ENCODE measurements around the gene KRTAP5-3.

KRTAP5-3 gene

GRCh38 chr11:1563697-1564534 is 44.3 kb downstream of the KRTAP5-3 start:
- DNase-seq (ENCODE audit: low spot score), result no peak

GRCh38 chr11:1563149-1563638 is 45.1 kb downstream of the KRTAP5-3 start:
- no peak for DNase-seq (ENCODE audit: low spot score)

GRCh38 chr11:1562469-1563148 is 45.7 kb downstream of the KRTAP5-3 start:
- no peak for DNase-seq (ENCODE audit: low spot score)

- no peak for DNase-seq (ENCODE audit: low spot score)
Observed at GRCh38 chr11:1561955-1562354, 46.3 kb downstream of the KRTAP5-3 start.

GRCh38 chr11:1561266-1561665 is 47.0 kb downstream of the KRTAP5-3 start:
- DNase-seq (ENCODE audit: low spot score), result no peak

GRCh38 chr11:1560649-1561251 is 47.5 kb downstream of the KRTAP5-3 start:
- no peak for DNase-seq (ENCODE audit: low spot score)

- no peak for DNase-seq (ENCODE audit: low spot score)
Observed at GRCh38 chr11:1560002-1560648, 48.1 kb downstream of the KRTAP5-3 start.

GRCh38 chr11:1559111-1559951 is 48.9 kb downstream of the KRTAP5-3 start:
- DNase-seq (ENCODE audit: low spot score), result no peak

- DNase-seq (ENCODE audit: low spot score), result no peak
Observed at GRCh38 chr11:1558775-1559110, 49.5 kb downstream of the KRTAP5-3 start.

- no peak for DNase-seq (ENCODE audit: low spot score)
Observed at GRCh38 chr11:1557904-1558774, 50.1 kb downstream of the KRTAP5-3 start.

Measured in CD4-positive, alpha-beta T cell treated with Interleukin-2 at 100 ng/mL for 4 hours (primary cell).